Neuron (in vitro differentiated cells): ENCODE results near the gene SACS.
"Not testable (repeated sequence)": the region's sequence is repeated elsewhere in the genome, so short reads cannot be mapped to it uniquely, and the experiment has no call there.

Source experiments
- H2AFZ ChIP-seq: one replicate; pipeline ENCODE4 v1.6.1; 2013; ENCODE audit warnings: low read depth, mild to moderate bottlenecking, inconsistent platforms, low read length, moderate library complexity
- H3K27me3 ChIP-seq: one replicate; pipeline ENCODE4 v1.6.1; 2013; ENCODE audit warnings: low read length; ENCODE audit not compliant: insufficient read depth
- H3K36me3 ChIP-seq: one replicate; pipeline ENCODE4 v1.6.1; 2013; ENCODE audit warnings: low read length; ENCODE audit not compliant: insufficient read depth
- H3K4me1 ChIP-seq: one replicate; pipeline ENCODE4 v1.6.1; 2013; ENCODE audit warnings: low read length; ENCODE audit not compliant: insufficient read depth
- H3K4me3 ChIP-seq: 2 replicates; pipeline ENCODE4 v1.5.1; 2013; ENCODE audit warnings: mild to moderate bottlenecking, low read length, moderate library complexity
- H3K9me3 ChIP-seq: one replicate; pipeline ENCODE4 v1.6.1; 2013; ENCODE audit warnings: low read length

The SACS gene

GRCh38 chr13:23320926-23321534, 112.5 kb downstream of the SACS start:
- no peaks in the 10 kb centered on the region for H3K36me3 ChIP-seq
- H3K9me3 ChIP-seq = no peaks in the 10 kb centered on the region
- no peaks in the 10 kb centered on the region for H3K27me3 ChIP-seq
- H3K4me1 ChIP-seq = peaks cover 6% of the 10 kb centered on the region
- no peak overlapping the region for H2AFZ ChIP-seq
- H3K4me3 ChIP-seq = no peak overlapping the region

- Histone ChIP-seq H3K4me3 (no peak overlapping the region), H3K36me3 (no peaks in the 10 kb centered on the region), H3K4me1 (peaks cover 6% of the 10 kb centered on the region), H3K27me3 (no peaks in the 10 kb centered on the region), H3K9me3 (no peaks in the 10 kb centered on the region), H2AFZ (no peak overlapping the region)
These were observed 113.6 kb downstream of the SACS start for GRCh38 chr13:23319883-23320224.

GRCh38 chr13:23314837-23315236, 118.7 kb downstream of the SACS start:
- not testable (repeated sequence) for H3K36me3 ChIP-seq, H3K27me3 ChIP-seq, H3K9me3 ChIP-seq, H2AFZ ChIP-seq, H3K4me3 ChIP-seq, H3K4me1 ChIP-seq

GRCh38 chr13:23292586-23292985, 140.9 kb downstream of the SACS start:
- Histone ChIP-seq H3K9me3 (no peaks in the 10 kb centered on the region), H3K27me3 (no peaks in the 10 kb centered on the region), H3K36me3 (no peaks in the 10 kb centered on the region), H3K4me1 (no peaks in the 10 kb centered on the region), H3K4me3 (no peak overlapping the region), H2AFZ (no peak overlapping the region)

GRCh38 chr13:23289917-23290357, 143.6 kb downstream of the SACS start:
- no peak overlapping the region for H3K4me3 ChIP-seq
- H3K4me1 ChIP-seq = no peaks in the 10 kb centered on the region
- no peaks in the 10 kb centered on the region for H3K27me3 ChIP-seq
- no peaks in the 10 kb centered on the region for H3K9me3 ChIP-seq
- no peaks in the 10 kb centered on the region for H3K36me3 ChIP-seq
- H2AFZ ChIP-seq = no peak overlapping the region

GRCh38 chr13:23288995-23289394, 144.5 kb downstream of the SACS start:
- Histone ChIP-seq H3K27me3 (no peaks in the 10 kb centered on the region), H3K4me3 (no peak overlapping the region), H3K36me3 (no peaks in the 10 kb centered on the region), H3K9me3 (no peaks in the 10 kb centered on the region), H3K4me1 (no peaks in the 10 kb centered on the region), H2AFZ (no peak overlapping the region)

GRCh38 chr13:23288564-23288963, 144.9 kb downstream of the SACS start:
- Histone ChIP-seq H3K4me1 (no peaks in the 10 kb centered on the region), H3K4me3 (no peak overlapping the region), H3K9me3 (no peaks in the 10 kb centered on the region), H3K36me3 (no peaks in the 10 kb centered on the region), H2AFZ (no peak overlapping the region), H3K27me3 (no peaks in the 10 kb centered on the region)

- Histone ChIP-seq H2AFZ (no peak overlapping the region), H3K27me3 (no peaks in the 10 kb centered on the region), H3K4me3 (no peak overlapping the region), H3K4me1 (no peaks in the 10 kb centered on the region), H3K9me3 (no peaks in the 10 kb centered on the region), H3K36me3 (no peaks in the 10 kb centered on the region)
These were observed 154.2 kb downstream of the SACS start for GRCh38 chr13:23279321-23279720.
